NCI-H2196 treated with DMSO at 0.1 percent for 48 hours (cell line): Measurements from ENCODE around the gene RING1.

Experiments
- DNase-seq: peaks from one replicate; lab custom pipeline; 2025; ENCODE audit not compliant: unreplicated experiment; lab: John Stamatoyannopoulos, UW

Gene RING1

GRCh38 chr6:33192105-33192646, 16.1 kb upstream of the RING1 start, which contains the start of gene COL11A2:
Gene COL11A2 (minus strand): TSS chr6:33192467. CDS start chr6:33192240, 227 bp downstream.
- no peak for DNase-seq

DNA sequence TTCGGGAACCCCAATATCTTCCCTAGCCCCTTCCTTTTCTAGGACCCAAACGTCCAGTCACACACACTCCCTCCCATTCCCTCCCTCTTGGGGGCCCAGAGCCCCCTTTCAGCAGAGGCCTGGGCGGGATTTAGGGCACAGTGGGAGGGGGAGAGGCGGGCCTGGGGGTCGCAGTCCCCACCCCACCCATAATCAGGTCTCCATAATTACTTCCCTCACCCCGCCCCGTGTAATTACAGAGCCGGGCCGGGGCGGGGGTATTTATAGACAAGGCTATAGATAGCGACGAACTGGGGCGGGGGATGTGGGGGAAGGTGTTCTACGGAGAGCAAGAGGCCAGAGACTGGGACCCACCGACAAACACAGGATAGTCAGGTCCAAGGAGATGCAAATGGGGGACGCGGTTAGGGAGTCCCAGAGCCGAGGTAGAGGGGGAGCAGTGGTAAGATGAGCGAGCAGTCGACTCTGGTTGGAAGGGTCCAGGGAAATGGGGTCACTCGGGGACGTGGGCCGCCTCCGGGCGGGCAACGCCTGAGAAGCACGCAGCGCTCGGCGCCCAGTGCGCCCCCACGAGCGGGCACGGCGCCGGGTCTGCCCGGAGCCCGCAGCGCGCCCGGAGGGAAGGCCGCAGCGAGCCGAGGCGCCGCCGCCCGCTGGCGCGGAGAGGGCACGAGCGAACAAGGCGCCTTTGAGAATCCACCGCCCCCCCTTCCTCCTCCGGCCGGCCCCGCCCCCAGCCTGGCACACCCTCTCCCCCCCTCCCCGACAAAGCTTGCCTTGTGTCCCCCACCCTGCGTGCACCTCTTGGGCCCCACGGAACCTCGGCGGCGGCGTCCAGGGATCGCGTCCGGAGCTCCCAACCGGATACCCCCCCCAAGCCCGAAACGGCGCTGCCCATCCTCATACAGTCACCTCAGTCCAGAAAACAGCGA, 15.4 kb upstream of the RING1 start:
- no peak for DNase-seq

GRCh38 chr6:33193619-33194018, 14.7 kb upstream of the RING1 start:
- no peak for DNase-seq

DNA sequence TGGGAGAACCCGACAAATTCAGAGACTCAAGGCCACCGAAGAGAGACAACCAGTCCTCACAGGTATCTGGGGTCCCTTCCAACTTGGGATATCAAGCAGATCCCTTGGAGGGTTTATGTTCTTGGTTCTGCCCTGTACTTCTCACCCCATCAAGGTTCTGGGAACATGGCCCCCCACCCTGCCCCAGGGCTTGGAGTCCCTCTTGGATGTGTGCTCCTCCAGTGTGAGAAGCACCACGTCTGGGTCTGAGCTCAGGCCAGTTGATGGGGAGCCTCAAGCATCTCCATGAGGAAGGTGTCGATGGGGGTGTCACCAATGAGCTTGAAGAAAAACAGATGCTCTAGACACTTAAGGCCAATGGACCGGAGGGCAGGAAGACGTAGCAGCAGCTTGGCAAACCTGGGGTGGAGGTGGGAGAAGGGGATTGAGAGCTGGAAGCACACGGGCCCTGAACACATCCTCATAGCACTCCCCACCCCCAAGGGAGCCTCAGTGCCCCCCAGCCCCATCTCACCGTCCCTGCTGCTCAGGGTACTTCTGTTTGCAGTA, 13.8 kb upstream of the RING1 start:
- no peak for DNase-seq

DNA sequence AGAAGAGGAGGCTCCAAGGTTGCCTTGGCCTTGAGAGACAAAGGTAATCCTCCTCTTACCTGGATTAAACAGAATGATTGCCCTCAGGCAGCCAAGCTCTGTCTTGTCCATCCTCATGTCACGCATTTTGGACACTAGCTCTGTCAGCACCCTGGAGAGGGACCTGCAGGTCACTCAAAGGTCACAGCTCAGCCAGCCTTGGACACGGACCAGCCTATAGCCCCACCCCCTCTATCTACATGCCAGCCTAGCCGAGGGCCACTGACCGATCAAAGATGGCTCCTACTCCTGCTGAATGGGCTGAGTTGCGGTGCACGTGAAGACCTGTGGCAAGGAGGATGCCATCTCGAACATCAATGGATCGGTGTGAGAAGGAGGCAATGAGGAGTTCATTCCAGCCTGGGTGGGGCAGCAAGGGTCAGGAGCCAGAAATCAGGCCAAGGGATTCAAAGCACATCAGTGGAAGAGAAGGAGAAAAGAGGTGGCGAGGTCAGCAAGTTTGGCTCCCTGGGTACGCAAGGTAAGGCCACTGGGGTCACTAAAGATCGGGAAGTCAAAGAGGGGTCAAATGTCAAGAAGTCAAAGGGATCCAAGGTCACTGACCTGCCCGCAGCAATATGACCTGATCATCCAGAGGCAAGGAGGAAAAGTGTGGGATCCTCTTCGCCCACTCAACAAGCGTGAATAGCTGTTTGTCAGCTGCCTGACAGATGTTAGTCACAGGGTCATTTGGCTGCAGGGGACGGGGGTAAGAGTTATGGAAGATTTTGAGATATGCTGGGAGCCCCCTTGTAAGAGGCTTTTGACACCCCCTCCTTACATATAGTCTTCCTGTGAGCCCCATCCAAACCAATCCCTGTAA, 12.8 kb upstream of the RING1 start:
- no peak for DNase-seq

DNA sequence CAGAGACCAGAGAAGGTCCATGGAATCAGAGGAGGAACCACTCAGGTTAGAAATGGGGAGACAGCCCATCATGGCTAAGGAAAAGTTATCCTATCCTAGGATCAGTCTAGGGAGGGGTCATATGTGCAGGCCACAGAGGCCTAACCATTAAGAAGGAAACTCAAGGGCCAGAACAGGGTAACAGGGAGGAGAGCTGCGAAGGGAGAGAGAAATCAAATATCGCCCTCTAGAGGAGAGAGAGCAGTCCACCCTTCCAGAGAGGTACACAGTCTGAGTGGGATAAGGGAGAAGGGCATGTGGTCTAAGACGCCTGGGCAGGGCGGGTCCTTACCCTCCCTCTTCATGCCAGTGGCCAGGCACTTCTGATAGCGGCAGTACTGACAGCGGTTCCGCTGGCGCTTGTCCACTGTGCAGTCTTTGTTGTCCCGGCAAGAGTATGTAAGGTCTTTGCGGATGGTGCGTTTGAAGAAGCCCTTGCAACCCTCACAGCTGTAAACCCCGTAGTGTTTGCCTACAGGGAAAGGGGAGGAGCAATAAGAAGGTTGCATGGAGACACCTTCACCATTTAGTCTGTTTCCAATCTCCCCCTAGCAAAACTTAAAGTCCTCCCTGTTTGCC, 10.8 kb upstream of the RING1 start:
- peak; percentile 94 for DNase-seq

- DNase-seq: no peak
Observed at GRCh38 chr6:33198159-33198852, 10.0 kb upstream of the RING1 start.

- no peak for DNase-seq
Observed at GRCh38 chr6:33198853-33199436, 9.4 kb upstream of the RING1 start.

- DNase-seq: peak; percentile 87
Observed at GRCh38 chr6:33199687-33200218, 8.5 kb upstream of the RING1 start.

DNA sequence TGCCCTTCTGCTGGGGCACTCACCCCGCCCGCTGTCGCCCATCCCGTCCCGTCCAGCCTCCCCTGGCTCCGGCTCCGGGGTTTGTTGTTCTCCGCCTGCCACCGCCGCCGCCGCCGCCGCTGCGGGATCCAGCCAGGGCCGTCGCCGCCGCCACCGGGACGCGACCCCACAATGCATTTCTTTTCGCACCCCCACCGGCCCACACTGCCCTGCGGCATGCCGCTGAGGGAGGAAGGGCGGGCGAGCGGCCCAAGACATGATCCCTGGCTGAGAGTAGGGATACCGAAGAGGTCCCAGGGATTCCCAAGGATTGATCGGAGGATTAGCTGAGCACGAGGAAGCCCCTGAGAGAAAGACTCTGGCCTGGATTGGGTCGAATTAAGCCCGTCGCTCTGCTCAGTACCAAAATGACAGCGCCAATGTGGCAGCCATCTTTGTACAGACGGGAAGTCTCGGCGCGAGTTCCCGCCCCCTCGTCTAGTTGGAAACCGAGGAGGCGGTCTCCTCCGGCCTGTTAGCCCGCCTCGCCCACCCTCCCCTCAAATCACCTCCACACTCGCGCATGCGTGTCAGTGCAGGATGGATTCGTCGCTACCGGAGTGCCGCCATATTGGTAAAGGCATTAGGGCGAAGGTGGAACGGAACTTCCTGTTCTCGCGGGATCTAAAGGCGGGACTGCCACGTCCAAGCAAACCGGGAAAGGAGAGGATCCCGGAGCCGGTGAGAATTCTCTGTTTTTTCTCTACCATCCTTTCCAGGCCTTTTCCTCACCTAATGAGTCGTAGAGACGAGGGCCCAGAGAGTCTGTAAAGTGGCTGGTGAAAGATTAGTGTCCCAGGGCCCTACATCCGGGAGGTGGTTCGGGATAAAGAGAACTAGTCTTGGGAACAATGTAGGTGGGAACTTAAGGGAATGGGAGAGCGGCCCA, 7.8 kb upstream of the RING1 start, which contains the start of the genes RXRB and SLC39A7:
Gene RXRB, minus strand, starts transcription at position 447 of the 928 bp plus-strand sequence. Its CDS starts 189 bp downstream, at position 258.
Gene SLC39A7, plus strand, starts transcription at position 649 of the 928 bp plus-strand sequence. CDS start 379 bp downstream, outside the sequence.
- peak; percentile 99 for DNase-seq

GRCh38 chr6:33201147-33201545, 7.2 kb upstream of the RING1 start:
- no peak for DNase-seq

DNA sequence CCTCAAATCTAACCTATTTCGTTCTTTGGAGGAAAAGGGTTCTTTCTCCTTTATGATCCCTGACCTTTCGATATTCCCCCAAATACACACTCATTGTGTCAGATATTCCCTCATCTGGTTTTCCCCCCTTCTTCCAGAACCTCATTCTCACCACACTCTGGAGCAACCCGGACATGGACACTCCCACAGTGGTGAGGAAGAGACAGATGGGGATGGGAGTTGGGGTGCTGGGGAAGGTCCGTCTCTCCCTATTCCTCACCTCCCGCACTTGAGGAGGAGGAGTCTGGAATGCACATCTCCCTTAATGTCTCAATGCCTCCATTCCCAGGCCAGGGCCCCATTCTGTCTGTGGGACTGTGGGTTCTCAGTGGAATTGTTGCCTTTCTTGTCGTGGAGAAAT, 6.4 kb upstream of the RING1 start:
- DNase-seq: no peak

DNA sequence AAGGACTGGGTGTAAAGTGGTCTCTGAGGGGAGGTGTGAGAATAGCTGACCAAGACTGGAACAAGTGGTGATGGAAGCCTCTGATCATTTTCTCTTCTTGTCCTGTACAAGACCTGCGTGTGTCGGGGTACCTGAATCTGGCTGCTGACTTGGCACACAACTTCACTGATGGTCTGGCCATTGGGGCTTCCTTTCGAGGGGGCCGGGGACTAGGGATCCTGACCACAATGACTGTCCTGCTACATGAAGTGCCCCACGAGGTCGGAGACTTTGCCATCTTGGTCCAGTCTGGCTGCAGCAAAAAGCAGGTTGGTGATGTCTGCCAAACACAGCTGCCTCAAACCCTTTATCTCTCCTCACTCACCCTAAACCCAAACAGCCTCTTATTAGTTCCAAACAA, 5.5 kb upstream of the RING1 start:
- DNase-seq: no peak

- DNase-seq: no peak
Observed at GRCh38 chr6:33203443-33204164, 4.7 kb upstream of the RING1 start.

GRCh38 chr6:33204165-33204414, 4.2 kb upstream of the RING1 start:
- no peak for DNase-seq

GRCh38 chr6:33204415-33205190, 3.7 kb upstream of the RING1 start, which contains the start of gene HSD17B8:
Gene HSD17B8 (plus strand): TSS chr6:33204655. CDS start chr6:33204669, 14 bp downstream.
- DNase-seq: peak; percentile 95
